K562 (cell line): Measurements from ENCODE around the gene NUBP2. TPM values are rescaled to one million over a fixed set of nuclear protein-coding genes. Genes with fewer than 3 reads are reported as not detected.

Experiments
- ATAC-seq: fragments of 200-7000 bp; cut with Tn5 transposase; 3 replicates; pipeline ENCODE4 v1.9.1; 2020; ENCODE audit warnings: moderate library complexity
- BruUV-seq: library from RNA; stranded (reverse); fragments of 400-500 nt; replicated peaks from 2 replicates; lab custom pipeline; 2021; lab: Mats Ljungman, UMichigan
- CTCF ChIA-PET: fragments of 300-600 bp; formaldehyde crosslinking; extraction: SDS; loops from one replicate; lab custom pipeline; 2021; ENCODE audit warnings: low intra/inter-chr PET ratio; lab: Yijun Ruan, JAX
- POLR2A ChIA-PET: fragments of 300-600, 350-650 bp; sonication (Branson Sonifier 250); formaldehyde crosslinking; extraction: SDS; loops from one replicate; lab custom pipeline; 2021; ENCODE audit warnings: antibody characterized with exemption, inconsistent platforms; lab: Yijun Ruan, JAX
- DNase-seq, 4 experiments: peaks; one replicate each; pipeline versions ENCODE4 v3.0.0 to v3.0.0-alpha.2; 2011 to 2018; ENCODE audit warnings: low spot score in 3 of 4, mixed read lengths in 3 of 4; ENCODE audit errors: extremely low read depth in 1 of 4
- FAIRE-seq: peaks from 2 replicates; lab custom pipeline; 2011; peaks lifted over from hg19 to GRCh38; lab: Jason Lieb, UNC
- H2AFZ ChIP-seq: 2 replicates; pipeline ENCODE4 v1.6.0; 2011; ENCODE audit warnings: low read depth, low read length, control low read depth, inconsistent platforms
- H3K27ac ChIP-seq: fragments of 200-600 bp; 3 replicates; pipeline ENCODE4 v1.8.0; 2011; ENCODE audit warnings: low read depth, mild to moderate bottlenecking, control low read depth, inconsistent platforms, low read length, moderate library complexity, mixed read lengths; ENCODE audit errors: extremely low read depth
- H3K27me3 ChIP-seq, 2 experiments: fragments of 300-600 bp in 1 of 2; 2 replicates in 1 of 2; 3 replicates in 1 of 2; pipeline versions ENCODE4 v1.6.0 to v1.8.0; 2011; ENCODE audit warnings: inconsistent platforms in 2 of 2, low read length in 2 of 2, mild to moderate bottlenecking in 1 of 2, mixed read lengths in 1 of 2, moderate library complexity in 1 of 2; ENCODE audit not compliant: control insufficient read depth in 2 of 2, insufficient read depth in 2 of 2
- H3K36me3 ChIP-seq: fragments of 300-600 bp; 3 replicates; pipeline ENCODE4 v1.8.0; 2011; ENCODE audit warnings: mild to moderate bottlenecking, low read length, inconsistent platforms; ENCODE audit not compliant: control insufficient read depth, insufficient read depth
- H3K4me1 ChIP-seq, 2 experiments: fragments of 200-600 bp in 1 of 2; replicated peaks in 1 of 2; 2 replicates in 1 of 2; 3 replicates in 1 of 2; pipeline versions ENCODE4 v1.5.1 to v1.8.0; 2011; ENCODE audit warnings: inconsistent platforms in 2 of 2, low read length in 2 of 2, mild to moderate bottlenecking in 1 of 2, mixed read lengths in 1 of 2, moderate library complexity in 1 of 2; ENCODE audit not compliant: control insufficient read depth in 2 of 2, insufficient read depth in 2 of 2
- H3K4me2 ChIP-seq: 2 replicates; pipeline ENCODE4 v1.6.1; 2011; ENCODE audit warnings: low read length, control low read depth, inconsistent platforms, mixed read lengths; ENCODE audit not compliant: insufficient read depth
- H3K4me3 ChIP-seq: fragments of 200-600 bp; sonication (generic), shearing (Covaris generic); 2 replicates; pipeline ENCODE4 v1.5.1; 2016; ENCODE audit warnings: control low read depth, inconsistent platforms
- H3K79me2 ChIP-seq: fragments of 200-600 bp; 3 replicates; pipeline ENCODE4 v1.8.0; 2011; ENCODE audit warnings: low read length, inconsistent platforms; ENCODE audit not compliant: control insufficient read depth, insufficient read depth
- H3K9ac ChIP-seq, 2 experiments: 2 replicates each; pipeline versions ENCODE4 v1.6.0 to v1.6.1; 2011; ENCODE audit warnings: low read depth in 2 of 2, low read length in 2 of 2, control low read depth in 1 of 2, inconsistent platforms in 1 of 2, mild to moderate bottlenecking in 1 of 2, mixed read lengths in 1 of 2; ENCODE audit not compliant: insufficient read depth in 1 of 2
- H3K9me1 ChIP-seq: one replicate; pipeline ENCODE4 v1.6.0; 2011; ENCODE audit warnings: inconsistent platforms, mild to moderate bottlenecking, low read length, moderate library complexity; ENCODE audit not compliant: control insufficient read depth, insufficient read depth
- H3K9me3 ChIP-seq: replicated peaks from 2 replicates; pipeline ENCODE4 v1.5.1; 2011; ENCODE audit warnings: low read depth, low read length, inconsistent platforms; ENCODE audit not compliant: control insufficient read depth, insufficient read depth
- H4K20me1 ChIP-seq: replicated peaks from 2 replicates; pipeline ENCODE4 v1.6.1; 2011; ENCODE audit warnings: low read length, inconsistent platforms, mixed read lengths; ENCODE audit not compliant: control insufficient read depth, insufficient read depth
- BHLHE40 ChIP-seq: IDR thresholded peaks from 2 replicates; pipeline ENCODE4 v1.6.1; 2011; ENCODE audit warnings: low read length, improper control_type of control experiment
- POLR2G ChIP-seq: fragments of 200-400 bp; formaldehyde crosslinking; IDR thresholded peaks from 2 replicates; pipeline ENCODE4 v1.6.1; 2017; ENCODE audit warnings: low read depth, mild to moderate bottlenecking, antibody characterized with exemption, low read length, moderate library complexity
- WGBS: fragments of 100-300 bp; shearing (Covaris generic); methylation state at CpG from one replicate; pipeline ENCODE4 v1.1.6; 2016; ENCODE audit warnings: low coverage, mixed read lengths; ENCODE audit not compliant: insufficient coverage; ENCODE audit errors: missing lambda C conversion rate; 5-methylcytosine and 5-hydroxymethylcytosine counted together
- in situ Hi-C: fragments of 300-500 bp; cut with MboI; formaldehyde crosslinking; loops from 4 replicates; pipeline ENCODE4 v1.15.0; 2018; ENCODE audit warnings: inconsistent platforms, mixed read lengths
- intact Hi-C: fragments of 100-400 bp; cut with micrococcal nuclease; formaldehyde crosslinking; loops from 2 replicates; pipeline ENCODE4 v1.14.2; 2022
- polyA plus RNA-seq, 8 experiments: library from polyadenylated mRNA; depleted of rRNA in 4 of 8; stranded (reverse) in 5 of 8; unstranded in 3 of 8; fragments of >200 nt; fragmentation: Nextera tagmentation in 2 of 8; fragmentation: Illumina TruSeq in 1 of 8; extraction: Ambion mirVana in 2 of 8; extraction: Trizol in 1 of 8; gene quantifications; 2 replicates each; pipeline versions ENCODE4 v1.2.1 to v1.2.3, GENCODE V29; 2011 to 2014; ENCODE audit warnings: inconsistent platforms in 1 of 8, missing spikeins in 1 of 8
- total RNA-seq, 7 experiments: library from RNA; depleted of rRNA in 6 of 7; stranded (reverse); fragments of >200 nt in 6 of 7; fragmentation: Illumina TruSeq in 2 of 7; extraction: Trizol in 2 of 7; gene quantifications; 2 replicates each; pipeline versions ENCODE4 v1.2.1 to v1.2.3, GENCODE V29; 2011 to 2021; ENCODE audit warnings: low replicate concordance in 1 of 7

The NUBP2 gene
- total and polyA plus RNA-seq, 9 of the 15 experiments (the other 6 are each of a cell fraction or from before 2014, with no cell fraction given), result 1.8 to 115 (median 24.0) TPM

GRCh38 chr16:1775006-1775845, 7.5 kb upstream of the NUBP2 start:
- intact Hi-C loops (no loop called here), in situ Hi-C loops (no loop called here)
- H2AFZ ChIP-seq, result no peak overlapping the region
- peak overlapping the region in 1 of 2 experiments; percentile 93; a peak in 2 of 4 replicates for H3K9ac ChIP-seq
- H3K27ac ChIP-seq, result no peak overlapping the region
- H4K20me1 ChIP-seq, result peaks cover 7% of the 10 kb centered on the region; the same call in 1 of the 2 replicates
- ChIA-PET CTCF (no interaction called here), POLR2A (interaction anchor here (0.5 to 1.9 kb wide), 6 partner anchors 8 to 190 kb away, joined by 3 to 11 read pairs (median 3); partner anchors contain the start of genes NUBP2 and RPS2)
- BruUV-seq, result no TSS peak
- TF ChIP-seq POLR2G, result peak; percentile 37; the same call in 1 of the 2 replicates
- no peak for TF ChIP-seq BHLHE40
- DNase-seq (no peak), ATAC-seq (no peak), FAIRE-seq (no peak)
- no peaks in the 10 kb centered on the region for H3K27me3 ChIP-seq
- H3K9me1 ChIP-seq, result peaks cover 2% of the 10 kb centered on the region
- 92% methylated on average over 29 of the region's 30 CpGs for WGBS
- no peak overlapping the region for H3K4me3 ChIP-seq
- no peaks in the 10 kb centered on the region for H3K9me3 ChIP-seq
- H3K79me2 ChIP-seq, result peaks cover 47% of the 10 kb centered on the region
- H3K4me1 ChIP-seq, result peaks cover 16 to 97% of the 10 kb centered on the region in 2 experiments; a peak in 4 of 5 replicates
- H3K36me3 ChIP-seq, result peaks cover 55% of the 10 kb centered on the region; the same call in 2 of the 3 replicates
- no peak overlapping the region for H3K4me2 ChIP-seq
